Activated CD4-positive, alpha-beta T cell treated with anti-CD3 and anti-CD28 coated beads, Interleukin-2, amount 50 U/mL, for 16 hours (primary cell): Measurements from ENCODE around the gene PIGR.

ENCODE experiments used
- DNase-seq: peaks from one replicate; pipeline ENCODE4 v3.0.0-alpha.2; 2020

The PIGR gene

DNA sequence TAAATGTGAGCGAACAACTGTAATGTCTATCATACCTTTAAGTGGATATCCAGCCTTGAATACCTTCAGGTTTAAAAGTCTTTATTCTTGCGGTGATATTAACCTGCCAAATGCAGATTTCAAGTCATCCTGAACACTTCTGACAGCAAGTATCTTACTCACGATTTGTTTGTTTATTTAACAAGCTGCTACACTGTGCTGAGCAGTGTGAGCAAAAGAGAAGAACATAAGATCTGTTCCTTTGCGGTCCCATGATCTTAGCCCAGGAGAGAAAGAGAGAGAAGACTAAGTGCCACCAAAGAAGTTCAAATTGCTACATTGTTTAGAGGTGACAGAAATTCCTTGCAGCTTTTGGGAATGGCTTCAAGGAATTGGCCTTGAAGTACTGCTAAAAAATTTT, 58.6 kb downstream of the PIGR start:
- no peak for DNase-seq

DNA sequence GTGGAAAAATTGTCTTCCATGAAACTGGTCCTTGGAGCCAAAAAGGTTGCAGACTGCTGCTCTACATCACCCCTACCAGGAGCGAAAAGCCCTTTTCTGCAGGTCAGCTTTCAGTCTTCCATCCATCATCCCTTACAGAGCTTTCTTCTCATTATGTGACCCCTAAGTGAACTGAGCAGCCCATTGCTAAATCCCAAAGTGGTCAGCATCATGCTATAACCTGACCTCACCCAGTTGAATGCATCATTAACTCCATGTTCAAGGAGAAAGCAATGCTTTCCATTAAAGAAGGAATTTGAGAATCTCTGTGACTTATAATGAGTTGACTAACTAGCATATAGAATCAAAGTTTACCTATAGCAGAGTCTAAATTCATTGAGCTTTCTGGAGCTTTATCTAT, 59.4 kb downstream of the PIGR start:
- no peak for DNase-seq

DNA sequence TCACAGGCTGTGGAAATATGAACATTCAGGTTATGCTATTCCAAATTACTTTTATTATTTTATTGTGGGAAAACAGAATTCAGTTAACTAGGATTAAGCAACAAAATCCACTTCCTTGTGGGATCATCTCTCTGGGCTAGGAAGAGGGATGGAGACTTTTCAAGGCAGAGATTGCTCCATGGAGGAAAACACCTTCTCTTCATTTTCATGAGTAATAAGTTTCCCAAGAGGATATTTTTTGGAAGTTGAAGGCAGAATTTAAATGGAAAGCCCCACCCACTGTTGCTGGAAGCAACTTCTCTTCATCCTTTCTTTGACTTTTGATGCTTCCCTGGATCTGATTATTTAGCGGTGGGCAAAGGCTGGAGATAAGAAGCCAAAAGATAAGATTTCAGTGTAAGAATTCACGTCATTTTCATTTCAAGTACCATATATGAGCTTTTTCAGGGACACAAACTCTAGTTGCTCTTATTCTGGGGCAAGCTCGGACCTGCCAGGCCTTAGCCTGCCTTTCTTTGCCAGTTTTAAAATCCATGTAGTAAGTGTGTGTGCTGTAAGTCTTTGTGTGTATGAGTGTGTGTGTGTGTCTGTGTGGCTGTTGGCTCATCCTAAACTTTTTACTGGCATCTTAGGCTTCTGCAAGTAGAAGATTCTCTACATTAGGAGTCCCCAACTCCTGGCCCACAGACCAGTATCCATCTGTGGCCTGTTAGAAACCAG, 60.8 kb downstream of the PIGR start:
- DNase-seq, result no peak

DNA sequence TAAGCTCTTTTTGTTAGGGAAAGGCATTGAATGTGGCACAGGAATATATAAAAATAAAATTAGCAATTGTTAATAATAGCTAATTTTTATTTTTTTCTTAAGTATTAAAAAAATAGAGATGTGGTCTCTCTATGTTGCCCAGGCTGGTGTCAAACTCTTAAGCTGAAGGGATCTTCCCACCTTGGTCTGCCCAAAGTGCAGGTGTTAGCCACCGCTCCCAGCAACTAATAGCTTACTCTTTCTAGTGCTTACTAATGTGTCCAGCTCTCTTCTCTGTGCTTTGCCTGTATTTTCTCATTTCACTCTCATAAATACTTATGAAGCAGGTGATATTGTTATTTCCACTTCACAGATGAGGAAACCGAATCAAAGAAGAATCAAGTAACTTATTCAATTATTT, 62.4 kb downstream of the PIGR start:
- DNase-seq, result no peak

DNA sequence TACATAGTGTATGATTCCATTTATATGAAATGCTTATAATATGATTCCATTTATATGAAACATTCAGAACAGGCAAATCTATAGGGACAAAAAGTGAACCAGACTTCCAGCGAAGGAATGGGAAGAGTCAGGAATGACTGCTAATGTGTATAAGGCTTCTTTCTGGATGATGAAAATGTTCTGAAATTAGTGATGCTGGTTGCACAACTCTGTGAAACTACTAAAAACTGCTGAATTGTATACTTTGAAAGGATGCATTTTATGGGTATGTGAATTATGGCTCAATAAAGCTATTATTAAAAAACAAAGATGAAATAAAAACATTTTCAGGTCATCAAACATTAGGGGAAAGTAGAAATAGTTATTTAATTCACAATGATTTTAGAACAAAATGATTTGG, 63.1 kb downstream of the PIGR start:
- no peak for DNase-seq

DNA sequence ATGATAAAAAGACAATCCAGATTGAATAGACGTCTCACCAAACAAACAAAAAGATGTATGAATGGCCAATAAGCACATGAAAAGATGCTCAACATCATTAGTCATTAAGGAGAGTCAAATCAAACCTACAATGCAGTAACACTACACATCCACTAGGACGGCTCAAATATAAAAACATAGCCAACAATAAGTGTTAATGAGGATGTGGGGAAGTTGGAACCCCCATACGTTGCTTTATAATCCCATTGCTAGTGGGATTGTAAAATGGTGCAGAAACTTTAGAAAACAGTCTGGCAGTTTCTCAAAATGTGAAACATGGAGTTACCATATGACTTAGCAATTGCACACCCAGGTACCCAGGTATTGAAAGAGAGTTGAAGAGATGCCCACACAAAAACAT, 63.7 kb downstream of the PIGR start:
- no peak for DNase-seq

DNA sequence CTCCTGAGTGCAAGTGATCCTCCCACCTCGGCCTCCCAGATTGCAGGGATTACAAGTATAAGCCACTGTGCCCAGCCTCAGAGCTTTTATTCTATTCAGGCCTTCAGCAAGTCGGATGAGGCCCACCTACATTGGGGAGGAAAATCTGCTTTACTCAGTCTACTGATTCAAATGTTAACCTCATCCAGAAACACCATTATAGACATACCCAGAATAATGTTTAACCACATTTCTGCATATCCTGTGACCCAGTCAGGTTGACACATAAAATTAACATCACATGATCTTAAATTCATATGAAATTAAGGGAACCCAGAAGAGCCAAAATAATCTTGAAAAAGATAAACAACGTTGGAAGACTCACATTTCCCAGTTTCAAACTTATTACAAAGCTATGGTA, 66.0 kb downstream of the PIGR start:
- no peak for DNase-seq
